Measurements from ENCODE around the gene SPATA12.
"Not testable (repeated sequence)": the region's sequence is repeated elsewhere in the genome, so short reads cannot be mapped to it uniquely, and the experiment has no call there.

Gene SPATA12

DNA sequence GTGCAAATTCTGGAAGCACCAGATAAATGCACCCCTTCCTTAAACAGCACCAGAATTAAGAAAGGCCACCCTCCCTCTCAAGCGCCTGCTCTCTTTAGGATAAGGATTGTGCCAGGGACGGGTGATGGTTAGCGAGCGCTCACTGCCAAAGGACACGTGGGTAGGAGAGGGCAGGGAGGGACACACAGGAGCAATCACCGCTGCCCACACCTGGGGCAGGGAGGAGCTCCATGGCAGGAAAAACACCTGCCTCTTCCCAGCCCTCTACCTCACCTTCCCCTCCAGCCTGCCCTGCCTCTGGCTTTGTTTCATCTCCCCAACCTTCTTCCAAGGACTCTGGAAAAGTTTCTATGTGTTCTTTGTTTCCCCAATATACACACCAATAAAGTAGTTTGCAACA lies 7.3 kb upstream of the SPATA12 start:
- DNase-seq = no peak

DNA sequence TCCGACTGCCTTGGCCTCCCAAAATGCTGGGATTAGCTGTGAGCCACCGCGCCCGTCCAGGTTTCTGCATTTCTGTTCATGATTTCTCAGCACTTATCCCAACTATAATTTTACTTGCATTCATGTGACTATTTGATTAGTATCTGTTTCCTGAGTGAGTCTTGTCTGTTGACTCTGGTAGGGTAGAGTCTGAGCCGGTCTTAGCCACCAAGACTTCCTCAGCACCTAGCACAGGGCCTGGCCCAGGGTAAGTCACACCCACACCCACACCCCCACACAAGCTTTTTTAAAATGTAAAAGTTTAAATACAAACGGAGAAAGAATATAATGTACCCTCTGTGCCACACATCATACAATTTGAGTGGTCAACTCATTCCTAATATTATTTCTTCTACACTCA lies 3.1 kb upstream of the SPATA12 start:
- no peak for DNase-seq

DNA sequence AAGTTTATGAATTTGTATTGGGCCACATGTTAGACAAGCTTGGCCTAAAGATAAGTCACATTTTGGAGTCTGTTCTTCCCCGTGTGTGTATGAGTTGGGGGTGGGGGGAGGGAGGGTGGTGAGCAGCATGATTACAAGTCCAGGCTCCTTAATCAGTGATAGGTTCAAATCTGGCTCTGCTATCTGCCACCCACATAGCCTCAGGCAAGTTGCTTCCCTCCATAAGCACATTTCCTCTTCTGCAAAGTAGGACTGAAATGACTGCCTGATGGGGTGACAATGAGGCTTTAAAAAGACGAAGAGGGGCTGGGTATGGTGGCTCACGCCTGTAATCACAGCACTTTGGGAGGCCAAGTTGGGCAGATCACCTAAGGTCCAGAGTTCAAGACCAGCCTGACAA lies 1.1 kb upstream of the SPATA12 start:
- DNase-seq = no peak

DNA sequence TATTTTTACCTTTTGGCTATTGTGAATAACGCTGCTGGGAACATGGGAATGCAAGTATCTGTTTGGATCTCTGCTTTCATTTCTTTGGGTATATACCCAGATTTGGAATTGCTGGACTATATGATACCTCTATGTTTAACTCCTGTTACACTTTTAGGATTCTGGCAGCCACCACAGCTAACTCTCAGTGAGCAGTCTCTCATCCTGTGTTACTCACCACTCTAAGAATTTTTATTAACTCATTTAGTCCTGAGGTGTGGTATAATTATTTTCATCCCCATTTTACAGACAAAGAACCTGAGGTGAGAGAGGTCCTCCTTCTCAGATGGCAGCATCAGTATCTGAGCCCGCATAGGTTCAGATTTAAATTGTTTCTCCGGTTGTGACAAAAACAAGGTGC lies 1.1 kb downstream of the SPATA12 start:
- no peak for DNase-seq

DNA sequence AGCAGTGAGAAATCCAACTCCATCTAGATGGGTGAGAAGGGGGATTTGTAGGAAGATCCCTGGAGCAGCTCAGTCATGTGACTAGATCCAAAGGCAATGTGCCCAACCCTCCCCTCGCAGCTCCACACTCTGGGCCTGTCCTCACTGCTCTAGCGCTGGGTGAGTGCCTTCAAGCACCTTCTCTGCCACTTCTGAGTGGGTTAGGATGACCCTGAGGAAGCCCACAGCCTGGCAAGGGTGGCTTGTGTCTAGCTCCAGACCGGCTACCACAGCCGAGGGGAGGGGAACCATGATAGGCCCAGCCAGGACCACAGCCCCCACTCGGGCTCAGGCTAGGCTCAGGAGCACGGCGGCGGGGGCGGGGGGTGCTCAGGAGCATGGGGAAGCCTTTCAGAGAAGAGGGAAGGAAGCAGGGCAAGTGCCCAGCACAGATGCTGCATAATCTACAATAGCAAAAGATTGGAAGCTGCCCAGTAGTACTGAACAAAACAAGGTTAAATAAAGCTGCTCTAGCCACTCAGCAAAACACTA lies 1.7 kb downstream of the SPATA12 start:
- no peak for DNase-seq

DNA sequence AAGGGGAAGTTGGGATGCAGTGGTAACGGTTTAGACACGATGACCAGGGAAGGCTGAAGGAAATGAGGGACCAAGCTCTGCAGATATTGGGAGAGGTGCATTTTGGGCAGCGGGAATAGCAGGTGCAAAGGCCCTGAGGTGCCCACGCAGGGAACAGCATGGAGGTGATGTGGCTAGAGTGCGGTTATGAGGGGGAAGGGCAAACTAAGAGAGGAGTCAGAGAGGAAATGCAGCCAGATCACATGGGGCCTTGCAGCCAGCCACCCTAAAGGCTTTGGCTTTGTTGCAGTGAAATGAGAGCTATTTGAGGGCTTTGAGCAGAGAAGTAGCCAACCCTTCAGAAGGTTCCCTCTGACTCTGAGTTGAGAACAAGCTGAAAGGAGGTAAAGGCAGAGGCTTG lies 2.6 kb downstream of the SPATA12 start:
- DNase-seq = no peak

DNA sequence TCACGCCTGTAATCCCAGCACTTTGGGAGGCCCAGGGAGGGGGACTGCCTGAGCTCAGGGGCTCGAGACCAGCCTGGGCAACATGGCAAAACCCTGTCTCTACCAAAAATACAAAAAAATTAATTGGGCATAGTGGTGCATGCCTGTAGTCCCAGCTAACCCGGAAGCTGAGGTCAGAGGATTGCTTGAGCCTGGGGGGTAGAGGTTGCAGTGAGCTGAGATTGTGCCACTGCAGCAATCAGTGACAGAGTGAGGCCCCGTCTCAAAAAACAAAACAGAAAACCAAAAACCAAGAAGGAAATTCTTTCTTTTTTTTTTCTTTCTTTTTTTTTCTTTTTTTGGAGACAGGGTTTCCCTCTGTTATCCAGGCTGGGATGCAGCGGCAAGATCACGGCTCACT lies 3.5 kb downstream of the SPATA12 start:
- DNase-seq = no peak

DNA sequence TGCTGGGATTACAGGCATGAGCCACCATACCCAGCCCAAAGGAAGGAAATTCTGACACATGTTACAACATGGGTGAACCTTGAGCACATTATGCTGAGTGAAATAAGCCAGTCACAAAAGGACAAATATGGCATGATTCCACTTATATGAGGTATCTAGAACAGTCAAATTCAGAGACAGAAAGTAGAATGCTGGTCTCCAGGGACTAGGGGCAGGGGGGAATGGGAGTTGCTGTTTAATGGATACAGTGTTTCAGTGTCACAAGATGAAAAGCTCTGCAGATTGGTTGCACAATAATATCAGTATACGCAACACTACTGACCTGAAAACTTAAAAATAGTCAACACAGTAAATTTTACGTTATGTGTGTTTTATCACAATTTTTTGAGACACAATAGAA lies 4.1 kb downstream of the SPATA12 start:
- no peak for DNase-seq

DNA sequence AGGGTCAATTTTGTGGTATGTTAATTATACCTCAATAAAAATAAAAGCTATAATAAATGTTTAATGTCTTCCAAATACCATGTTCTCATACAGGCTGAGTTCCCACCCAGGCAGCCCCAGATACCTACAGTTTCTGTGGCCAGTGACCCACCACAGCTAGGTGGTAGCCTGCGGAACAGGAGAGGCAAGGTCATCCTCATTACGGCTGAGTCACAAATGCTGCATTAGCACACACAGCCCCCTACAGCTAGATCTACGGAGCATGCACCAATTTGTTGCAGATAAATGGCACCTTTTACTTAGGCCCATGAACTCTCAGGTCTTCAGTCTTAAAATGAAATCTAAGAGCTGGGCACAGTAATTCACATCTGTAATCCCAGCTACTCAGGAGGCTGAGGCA lies 5.1 kb downstream of the SPATA12 start:
- no peak for DNase-seq

DNA sequence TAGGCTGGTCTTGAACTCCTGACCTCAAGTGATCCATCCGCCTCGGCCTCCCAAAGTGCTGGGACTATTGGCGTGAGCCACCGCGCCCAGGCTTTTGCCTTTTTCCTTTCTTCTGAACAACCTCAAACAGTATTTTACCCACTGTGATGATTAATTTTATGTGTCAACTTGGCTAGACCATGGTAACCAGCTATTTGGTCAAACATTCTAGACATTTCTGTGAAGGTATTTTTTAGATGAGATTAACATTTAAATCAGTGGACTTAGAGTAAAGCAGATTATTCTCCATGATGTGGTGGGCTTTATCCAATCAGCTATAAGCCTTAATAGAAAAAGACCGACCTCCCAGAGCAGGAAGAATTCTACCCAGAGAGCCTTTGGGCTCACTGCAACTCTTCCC lies 6.0 kb downstream of the SPATA12 start:
- DNase-seq = no peak

DNA sequence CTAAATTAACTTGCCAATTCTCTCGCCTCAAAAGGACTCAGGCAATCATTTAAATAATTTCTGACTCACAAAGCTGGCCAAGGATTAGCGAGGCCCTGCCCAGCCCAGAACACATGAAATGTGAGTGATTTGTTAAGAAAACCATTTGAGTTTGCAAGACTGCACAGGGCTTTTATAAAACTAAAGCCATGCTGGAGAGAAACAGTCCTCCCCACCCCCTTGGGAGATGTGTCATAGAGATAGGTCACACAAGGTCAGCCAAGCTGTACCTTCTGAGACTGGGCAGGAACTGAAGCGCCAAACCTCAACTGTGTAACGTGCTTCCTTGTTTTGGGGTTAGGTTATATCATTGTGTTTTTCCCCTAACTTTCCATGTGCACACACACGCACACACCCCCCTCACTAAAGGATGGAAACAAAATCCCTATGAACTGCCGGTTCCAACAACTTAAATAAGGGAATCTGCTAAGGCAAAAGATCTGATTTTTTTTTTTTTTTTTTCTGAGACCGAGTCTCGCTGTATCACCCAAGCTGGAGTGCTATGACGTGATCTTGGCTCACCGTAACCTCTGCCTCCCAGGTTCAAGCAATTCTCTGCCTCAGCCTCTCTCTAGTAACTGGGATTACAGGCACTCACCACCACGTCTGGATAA lies 8.1 kb downstream of the SPATA12 start:
- no peak for DNase-seq

DNA sequence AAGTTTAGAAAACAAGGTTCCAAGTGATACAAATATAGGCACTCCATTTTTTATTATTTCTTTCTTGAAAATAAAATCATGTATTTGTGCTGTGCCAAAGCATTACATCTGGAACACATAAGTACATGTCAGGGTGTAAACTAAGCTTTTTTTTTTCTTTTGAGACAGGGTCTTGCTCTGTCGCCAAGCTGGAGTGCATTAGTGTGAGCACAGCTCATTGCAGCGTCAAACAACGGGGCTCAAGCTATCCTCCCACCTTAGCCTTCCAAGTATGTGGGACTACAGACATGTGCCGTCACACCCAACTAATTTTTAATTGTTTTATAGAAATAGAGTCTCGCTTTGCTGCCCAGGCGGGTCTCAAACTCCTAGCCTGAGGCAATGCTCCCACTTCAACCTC lies 9.0 kb downstream of the SPATA12 start:
- no peak for DNase-seq

DNA sequence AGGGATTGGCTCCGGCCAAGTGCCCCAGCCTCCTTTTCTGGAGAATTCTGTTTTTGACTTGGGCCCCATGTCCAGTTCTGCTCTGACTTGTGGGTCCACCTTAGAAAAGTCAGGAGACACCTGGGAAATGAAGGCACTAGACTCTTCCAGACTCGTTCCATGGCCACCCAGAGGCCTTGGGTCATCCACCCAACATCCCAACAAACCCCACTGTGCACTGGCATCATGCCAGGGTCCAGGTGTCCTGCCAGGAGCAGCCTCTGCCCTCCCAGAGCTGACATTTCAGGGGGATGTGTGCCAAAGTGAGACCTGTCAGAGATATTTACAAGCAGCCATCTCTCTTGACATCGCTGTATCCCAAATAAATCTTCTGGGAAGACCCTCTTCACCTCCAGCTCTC lies 13.2 kb downstream of the SPATA12 start:
- DNase-seq = no peak

DNA sequence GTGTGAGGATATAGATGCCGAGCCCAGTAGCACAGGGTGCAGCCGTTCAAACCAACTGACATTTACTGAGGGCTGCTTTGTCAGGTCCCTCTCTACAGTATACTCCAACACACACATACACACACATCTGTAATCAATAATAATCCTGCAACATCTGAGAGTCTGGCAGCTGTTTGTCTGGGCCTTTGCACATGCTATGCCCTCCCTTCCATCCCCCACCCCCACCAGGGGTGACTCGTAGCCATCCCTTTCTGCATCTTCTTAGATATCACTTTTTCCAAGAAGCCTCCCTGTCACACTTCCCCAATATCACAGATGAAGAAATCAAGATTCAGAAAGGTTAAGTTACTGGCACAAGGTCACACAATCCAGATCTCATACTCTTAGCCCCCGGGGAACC lies 13.7 kb downstream of the SPATA12 start:
- DNase-seq = no peak

DNA sequence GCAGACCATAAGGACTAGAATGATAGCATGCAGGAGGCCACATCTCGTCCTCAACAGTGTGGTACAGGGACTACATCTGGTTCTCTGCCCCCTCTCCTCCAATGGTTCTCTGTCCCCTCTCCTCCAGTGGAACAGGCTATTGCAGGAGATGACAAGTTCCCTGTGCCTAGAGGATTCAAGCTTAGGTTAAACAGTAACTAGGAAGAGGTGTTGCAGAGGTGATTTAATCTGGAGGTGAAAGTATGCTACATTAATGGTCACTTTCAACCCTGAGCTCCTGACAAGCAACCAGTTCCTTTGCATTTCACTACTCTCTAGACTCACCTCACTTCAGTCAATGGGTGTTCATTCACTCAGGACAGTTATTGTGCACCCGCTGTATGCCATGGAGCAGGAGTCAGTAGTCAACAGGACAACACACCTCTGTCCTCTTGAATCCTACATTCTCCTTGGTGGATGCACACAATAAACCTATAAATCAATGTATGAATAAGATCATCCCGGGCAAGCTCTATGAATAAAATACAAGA lies 16.0 kb downstream of the SPATA12 start:
- no peak for DNase-seq

DNA sequence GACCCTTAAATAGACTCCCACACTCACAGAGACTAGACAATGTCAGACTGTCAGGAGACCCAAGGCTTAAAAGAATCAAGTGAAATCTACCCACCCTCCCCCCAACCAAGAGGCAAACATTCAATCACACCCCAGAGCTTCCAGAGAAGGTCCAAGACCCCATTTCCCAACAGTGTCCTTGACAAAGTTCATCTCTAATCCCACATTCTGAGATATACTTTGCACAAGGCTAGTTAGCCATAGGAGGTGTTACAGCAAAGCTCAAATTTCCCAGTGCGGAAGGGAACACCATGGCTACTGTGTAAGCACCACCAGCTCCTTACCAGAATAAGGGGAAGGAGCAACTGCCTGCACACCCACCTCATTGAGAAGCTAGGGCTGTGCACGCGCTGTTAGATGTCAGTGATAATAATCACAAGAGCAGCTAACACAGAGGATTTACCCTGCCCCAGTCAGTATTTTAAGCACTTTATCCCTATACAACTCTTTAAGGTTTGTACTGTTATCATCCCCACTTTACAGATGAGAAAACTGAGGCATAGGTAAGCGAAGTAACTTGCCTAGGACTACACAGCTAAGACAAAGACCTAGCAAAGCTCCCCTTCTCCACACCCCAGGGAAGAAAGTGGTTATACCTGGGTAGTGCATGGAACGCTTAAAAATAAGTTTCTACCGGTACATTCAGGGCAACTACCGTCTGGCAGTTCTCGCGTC lies 17.3 kb downstream of the SPATA12 start:
- DNase-seq = no peak

DNA sequence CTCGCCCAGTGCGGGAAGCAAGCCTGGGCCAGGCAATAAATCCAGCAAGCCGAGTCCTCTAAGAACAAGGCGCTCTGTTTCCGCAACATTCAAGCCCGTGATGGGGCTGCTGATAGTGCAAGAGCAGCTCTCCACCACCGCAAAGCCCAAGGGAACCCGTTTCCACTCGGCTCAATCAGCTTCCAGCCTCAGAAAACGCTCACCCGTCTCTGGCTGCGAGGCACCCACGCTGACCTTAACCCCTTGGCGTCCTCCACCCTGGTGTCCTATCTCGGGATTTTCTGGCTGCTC lies 17.8 kb downstream of the SPATA12 start:
- DNase-seq = no peak

DNA sequence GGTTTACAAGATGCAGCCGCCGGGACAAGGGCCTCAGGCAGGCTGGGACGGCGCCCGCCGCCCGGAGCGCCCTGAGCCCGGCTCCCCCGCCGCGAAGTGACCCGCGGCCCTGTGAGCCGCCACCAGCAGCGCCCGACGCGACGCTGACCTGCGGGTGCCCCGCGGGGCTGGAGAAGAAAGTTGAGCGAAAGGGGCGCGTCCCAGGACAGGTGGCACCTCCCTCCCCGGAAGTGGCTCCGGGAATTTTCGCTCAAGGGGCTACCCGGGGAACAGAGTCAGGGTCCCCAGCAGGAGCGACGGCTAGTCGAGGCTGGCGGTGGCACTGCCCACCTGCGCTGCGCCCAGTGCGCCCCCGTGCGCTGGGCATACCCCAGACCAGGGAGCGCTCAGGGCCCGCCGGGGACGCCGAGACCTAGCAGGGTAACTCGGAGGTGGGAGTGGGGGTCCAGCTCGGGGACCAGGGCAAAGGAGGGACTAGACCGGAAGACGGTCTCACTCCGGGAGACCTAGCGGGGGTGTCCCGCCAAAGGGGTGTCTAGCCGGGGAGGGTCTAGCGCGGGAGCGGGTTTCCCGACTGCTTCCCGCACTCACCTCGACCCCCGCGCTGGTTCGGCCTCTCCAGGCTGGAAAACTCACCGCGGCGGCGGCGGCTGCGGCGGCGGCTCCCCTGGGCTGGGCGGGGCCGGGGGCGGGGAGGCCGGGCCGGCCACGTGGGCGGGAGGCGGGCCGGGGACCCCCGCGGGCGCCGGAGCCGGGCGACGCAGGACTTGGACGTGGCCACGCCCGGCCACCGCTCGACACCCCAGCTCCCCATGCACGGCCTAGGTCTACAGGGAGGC lies 18.4 kb downstream of the SPATA12 start:
- DNase-seq = no peak

DNA sequence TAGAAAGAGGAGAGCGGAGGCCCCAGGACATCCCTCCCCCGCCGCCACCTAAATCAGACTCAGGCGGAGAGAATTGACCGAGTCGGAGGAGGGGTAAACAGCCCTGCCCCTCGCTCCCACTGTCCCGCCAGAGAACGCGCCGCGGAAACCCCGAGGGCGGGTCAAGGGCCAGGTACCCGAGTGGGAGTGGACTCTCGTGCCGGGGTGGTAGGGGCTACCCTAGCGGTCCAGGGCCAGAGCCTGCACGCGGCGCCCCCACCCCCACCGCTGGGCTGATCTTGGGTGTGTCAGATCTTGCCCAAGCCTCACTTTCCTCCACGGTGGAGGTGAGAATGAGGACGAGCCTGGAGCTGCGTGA lies 19.0 kb downstream of the SPATA12 start:
- DNase-seq = no peak

DNA sequence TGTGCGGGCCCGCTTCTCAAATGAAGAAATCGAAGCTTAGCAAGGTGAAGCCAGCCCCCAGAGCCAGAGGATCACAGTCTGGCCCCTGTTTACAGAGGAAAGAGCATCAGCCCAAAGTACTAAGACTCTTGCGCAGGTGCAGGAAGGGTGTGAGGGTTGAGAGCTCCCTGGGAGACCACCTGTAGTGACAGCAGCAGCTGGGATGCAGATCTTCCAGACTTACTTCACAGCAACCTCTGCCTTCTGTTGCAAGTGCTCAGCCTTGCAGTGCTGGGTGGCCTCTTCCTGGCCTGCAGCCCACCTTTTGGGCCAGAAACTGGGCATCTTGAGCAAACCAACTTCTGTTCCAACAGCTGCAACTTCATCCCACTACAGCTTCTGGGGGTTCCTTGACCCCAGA lies 19.7 kb downstream of the SPATA12 start:
- DNase-seq = no peak

DNA sequence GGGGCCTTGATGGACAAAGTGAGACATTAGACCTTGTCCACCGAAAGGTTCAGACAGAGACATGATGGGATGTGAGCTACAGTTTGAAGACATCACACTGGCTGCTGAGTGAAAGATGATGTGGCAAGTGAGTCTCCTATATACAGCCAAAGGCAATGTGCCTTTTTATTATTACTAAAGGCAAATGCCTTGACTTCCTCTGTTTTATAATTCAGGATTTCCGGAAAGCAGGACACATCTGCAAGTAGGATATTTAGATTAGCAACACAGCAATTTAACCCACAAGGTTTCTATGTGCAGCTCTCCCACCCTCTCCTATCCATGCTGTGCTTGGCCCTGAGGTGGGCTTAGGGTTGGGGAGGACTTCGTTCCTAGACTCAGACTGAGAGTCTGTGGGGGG lies 20.7 kb downstream of the SPATA12 start:
- DNase-seq = no peak

DNA sequence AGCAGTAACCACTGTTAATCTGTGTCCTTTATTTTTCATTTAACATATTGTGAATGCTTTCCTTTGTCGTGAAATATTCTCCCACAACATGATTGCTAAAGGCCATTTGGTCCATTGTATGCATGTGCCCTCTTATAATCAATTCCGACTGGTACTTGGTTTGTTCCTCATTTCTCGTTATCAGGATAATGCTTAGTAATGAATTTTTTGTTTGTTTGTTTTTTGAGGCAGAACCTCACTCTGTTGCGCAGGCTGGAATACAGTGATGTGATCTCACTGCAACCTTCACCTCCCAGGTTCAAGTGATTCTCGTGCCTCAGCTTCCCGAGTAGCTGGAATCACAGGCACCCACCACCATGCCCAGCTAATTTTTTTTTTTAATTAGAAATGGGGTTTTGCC lies 22.0 kb downstream of the SPATA12 start:
- no peak for DNase-seq

DNA sequence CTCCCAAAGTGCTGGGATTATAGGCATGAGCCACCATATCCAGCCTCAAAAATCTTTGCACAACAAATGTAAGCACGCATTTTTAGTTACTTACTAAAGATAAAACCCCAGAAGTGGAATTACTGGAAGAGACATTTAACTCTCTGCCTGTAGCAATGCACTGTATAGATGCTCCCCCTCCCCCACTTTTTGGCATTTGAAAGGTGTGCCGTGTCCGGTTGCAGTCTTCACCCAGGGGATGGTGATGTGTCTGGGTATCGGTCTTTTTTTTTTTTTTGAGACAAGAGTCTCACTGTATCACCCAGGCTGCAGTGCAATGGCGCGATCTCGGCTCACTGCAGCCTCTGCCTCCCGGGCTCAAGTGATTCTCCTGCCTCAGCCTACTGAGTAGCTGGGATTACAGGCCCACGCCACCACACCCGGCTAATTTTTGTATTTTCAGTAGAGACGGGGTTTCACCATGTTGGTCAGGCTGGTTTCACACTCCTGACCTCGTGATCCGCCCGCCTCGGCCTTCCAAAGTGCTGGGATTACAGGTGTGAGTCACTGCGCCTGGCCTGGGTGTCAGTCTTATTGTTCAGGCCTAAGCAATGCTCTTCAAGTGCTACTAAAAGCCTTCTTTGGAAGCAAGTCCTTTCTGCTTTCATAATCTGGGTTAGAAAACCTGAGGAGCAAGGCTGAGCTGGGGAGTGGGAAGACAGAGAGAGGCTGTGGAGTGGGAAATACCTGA lies 23.0 kb downstream of the SPATA12 start:
- DNase-seq = not testable (repeated sequence)

All from SHP77 treated with DMSO at 0.1 percent for 48 hours (cell line).